Activated CD4-positive, alpha-beta T cell treated with anti-CD3 and anti-CD28 coated beads, Interleukin-2, amount 50 U/mL, for 16 hours (primary cell): ENCODE data around the gene NCKAP5.

Experiments
- DNase-seq: peaks from one replicate; pipeline ENCODE4 v3.0.0-alpha.2; 2020

The NCKAP5 gene

GRCh38 chr2:133062931-133063665 lies 505.2 kb downstream of the NCKAP5 start:
- no peak for DNase-seq

GRCh38 chr2:133061874-133062593 lies 506.2 kb downstream of the NCKAP5 start:
- no peak for DNase-seq

- DNase-seq, result no peak
These were observed 514.0 kb downstream of the NCKAP5 start for GRCh38 chr2:133054297-133054696.

- no peak for DNase-seq
These were observed 514.7 kb downstream of the NCKAP5 start for GRCh38 chr2:133053541-133053940.

GRCh38 chr2:133045787-133046186 lies 522.5 kb downstream of the NCKAP5 start:
- DNase-seq, result no peak

- no peak for DNase-seq
These were observed 523.7 kb downstream of the NCKAP5 start for GRCh38 chr2:133044556-133044955.

- DNase-seq, result no peak
These were observed 528.1 kb downstream of the NCKAP5 start for GRCh38 chr2:133040170-133040569.

- DNase-seq, result no peak
These were observed 528.7 kb downstream of the NCKAP5 start for GRCh38 chr2:133039531-133039930.

- DNase-seq, result no peak
These were observed 541.6 kb downstream of the NCKAP5 start for GRCh38 chr2:133026536-133027177.

GRCh38 chr2:133025004-133025403 lies 543.3 kb downstream of the NCKAP5 start:
- no peak for DNase-seq

GRCh38 chr2:133012847-133013734 lies 555.2 kb downstream of the NCKAP5 start:
- no peak for DNase-seq

- DNase-seq, result no peak
These were observed 563.6 kb downstream of the NCKAP5 start for GRCh38 chr2:133004623-133005022.

- no peak for DNase-seq
These were observed 568.8 kb downstream of the NCKAP5 start for GRCh38 chr2:132999421-132999820.

- no peak for DNase-seq
These were observed 570.0 kb downstream of the NCKAP5 start for GRCh38 chr2:132998221-132998620.

GRCh38 chr2:132991471-132992045 lies 576.7 kb downstream of the NCKAP5 start:
- DNase-seq, result no peak

- DNase-seq, result no peak
These were observed 583.5 kb downstream of the NCKAP5 start for GRCh38 chr2:132984731-132985130.

- DNase-seq, result no peak
These were observed 588.0 kb downstream of the NCKAP5 start for GRCh38 chr2:132980304-132980703.

- no peak for DNase-seq
These were observed 588.7 kb downstream of the NCKAP5 start for GRCh38 chr2:132979339-132980093.

- DNase-seq, result no peak
These were observed 589.4 kb downstream of the NCKAP5 start for GRCh38 chr2:132978840-132979239.

- DNase-seq, result no peak
These were observed 590.3 kb downstream of the NCKAP5 start for GRCh38 chr2:132977812-132978529.
